Activated naive CD4-positive, alpha-beta T cell treated with anti-CD3 and anti-CD28 coated beads for 36 hours (primary cell): ENCODE data around the gene STK32B. TPM values are rescaled to one million over a fixed set of nuclear protein-coding genes. Genes with fewer than 3 reads are reported as not detected.

Experiments used
- CTCF ChIA-PET: fragments of 350-600 bp; sonication (Branson Sonifier 250); formaldehyde crosslinking; loops from one replicate; lab custom pipeline; 2021; ENCODE audit warnings: antibody characterized with exemption; lab: Charles Lee
- DNase-seq: peaks from one replicate; pipeline ENCODE4 v3.0.0-alpha.2; 2020
- H3K27ac Mint-ChIP-seq: one replicate; pipeline ENCODE4 v1.8.0; 2021; ENCODE audit warnings: mild to moderate bottlenecking, mixed read lengths
- H3K27me3 Mint-ChIP-seq: one replicate; pipeline ENCODE4 v1.8.0; 2021; ENCODE audit warnings: low read depth, mixed read lengths
- H3K36me3 Mint-ChIP-seq: one replicate; pipeline ENCODE4 v1.8.0; 2021; ENCODE audit warnings: low read depth, mixed read lengths
- H3K4me1 Mint-ChIP-seq: one replicate; pipeline ENCODE4 v1.8.0; 2021; ENCODE audit warnings: low read depth, mixed read lengths
- H3K4me3 Mint-ChIP-seq: one replicate; pipeline ENCODE4 v1.8.0; 2021; ENCODE audit warnings: mild to moderate bottlenecking, moderate library complexity, mixed read lengths
- H3K9me3 Mint-ChIP-seq: one replicate; pipeline ENCODE4 v1.8.0; 2021; ENCODE audit warnings: mixed read lengths
- intact Hi-C: fragments of 100-400 bp; cut with micrococcal nuclease; formaldehyde crosslinking; loops from one replicate; pipeline ENCODE4 v1.15.1; 2023
- total RNA-seq, 2 experiments: library from RNA; stranded (reverse); gene quantifications; one replicate each; pipeline ENCODE4 v1.2.3, GENCODE V29; 2021

Gene STK32B
- total RNA-seq, 2 experiments from 2014 or later: not detected

DNA sequence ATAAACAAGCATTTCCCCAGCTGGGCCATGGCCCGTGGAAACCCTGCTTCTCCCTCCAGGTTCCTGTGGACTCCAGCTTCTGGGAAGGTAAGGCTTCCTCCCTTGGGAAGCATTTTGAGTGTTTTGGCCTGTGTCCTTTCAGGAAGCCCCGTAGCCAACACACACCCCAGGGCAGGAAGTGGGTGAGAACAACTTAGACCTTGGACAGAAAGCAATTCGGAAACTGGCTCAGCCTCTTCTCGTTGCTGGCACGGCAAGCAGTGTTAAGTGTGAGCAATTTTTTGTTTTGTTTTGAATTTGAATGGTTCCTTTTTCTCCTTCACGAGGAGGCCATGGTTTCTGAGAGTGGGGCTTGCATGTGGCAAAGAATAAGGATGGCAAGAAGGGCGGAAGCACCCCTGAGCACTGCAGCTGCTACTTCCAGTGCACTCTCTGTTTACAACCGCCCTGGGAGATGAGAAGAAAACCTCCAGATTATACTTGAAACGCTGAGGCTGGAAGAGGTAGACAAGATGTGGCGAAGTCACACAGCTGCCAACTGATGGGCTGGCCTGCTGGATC lies 17.9 kb upstream of the STK32B start:
- no peak overlapping the region for H3K27ac Mint-ChIP-seq
- H3K36me3 Mint-ChIP-seq: no peaks in the 10 kb centered on the region
- no peaks in the 10 kb centered on the region for H3K9me3 Mint-ChIP-seq
- no peaks in the 10 kb centered on the region for H3K27me3 Mint-ChIP-seq
- DNase-seq: peak; percentile 5
- CTCF ChIA-PET: interaction anchor here (0.6 kb wide), 1 partner anchor 37 kb away, joined by 3 read pairs; no protein-coding TSS in a partner anchor
- no peak overlapping the region for H3K4me3 Mint-ChIP-seq
- peaks cover 8% of the 10 kb centered on the region for H3K4me1 Mint-ChIP-seq
- intact Hi-C loops: no loop called here

DNA sequence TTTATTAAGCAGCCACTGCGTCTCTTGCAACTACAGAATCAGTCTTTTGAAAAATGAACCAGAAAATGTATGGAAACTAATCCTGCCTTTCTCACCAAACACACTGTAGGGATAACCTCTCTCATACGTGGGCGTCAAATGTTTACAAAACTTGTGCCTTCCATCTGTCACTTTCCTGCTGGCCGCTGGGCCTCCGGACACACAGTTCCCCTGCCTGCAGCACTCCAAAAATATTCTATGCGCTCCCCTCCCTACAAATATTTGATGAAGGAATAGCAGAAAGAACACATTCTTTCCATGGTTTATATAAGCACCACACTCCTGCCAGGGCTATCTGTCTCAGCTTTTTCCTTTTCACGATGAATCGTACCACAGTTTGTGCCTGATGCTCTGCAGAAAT lies 17.1 kb upstream of the STK32B start:
- CTCF ChIA-PET: no interaction called here
- Mint-ChIP-seq H3K36me3 (no peaks in the 10 kb centered on the region), H3K27me3 (no peaks in the 10 kb centered on the region), H3K4me3 (no peak overlapping the region), H3K9me3 (no peaks in the 10 kb centered on the region), H3K4me1 (peaks cover 8% of the 10 kb centered on the region), H3K27ac (no peak overlapping the region)
- intact Hi-C loops: no loop called here
- DNase-seq: no peak

DNA sequence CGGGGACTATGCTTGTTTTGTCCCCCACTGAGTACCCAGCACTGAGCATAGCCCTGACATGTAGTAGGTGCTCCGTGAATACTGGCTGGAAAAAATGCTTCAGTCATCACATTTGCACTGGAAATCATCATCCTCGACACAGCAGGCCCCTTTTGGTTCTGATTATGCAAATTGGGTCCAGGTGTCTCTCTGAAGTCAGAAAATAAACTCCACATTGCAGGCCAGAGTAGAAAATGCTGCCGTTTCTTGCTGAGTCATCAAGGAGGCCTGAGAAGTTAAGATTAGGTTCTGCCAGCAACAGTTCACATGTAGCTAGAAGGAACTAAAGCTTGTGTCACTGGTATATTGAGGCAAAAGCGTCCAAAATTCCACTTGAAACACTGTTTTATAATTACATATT lies 15.0 kb upstream of the STK32B start:
- Mint-ChIP-seq H3K27me3 (peaks cover 2% of the 10 kb centered on the region), H3K4me3 (no peak overlapping the region), H3K36me3 (no peaks in the 10 kb centered on the region), H3K27ac (no peak overlapping the region), H3K4me1 (peaks cover 8% of the 10 kb centered on the region), H3K9me3 (no peaks in the 10 kb centered on the region)
- CTCF ChIA-PET: no interaction called here
- DNase-seq: no peak
- intact Hi-C loops: no loop called here

DNA sequence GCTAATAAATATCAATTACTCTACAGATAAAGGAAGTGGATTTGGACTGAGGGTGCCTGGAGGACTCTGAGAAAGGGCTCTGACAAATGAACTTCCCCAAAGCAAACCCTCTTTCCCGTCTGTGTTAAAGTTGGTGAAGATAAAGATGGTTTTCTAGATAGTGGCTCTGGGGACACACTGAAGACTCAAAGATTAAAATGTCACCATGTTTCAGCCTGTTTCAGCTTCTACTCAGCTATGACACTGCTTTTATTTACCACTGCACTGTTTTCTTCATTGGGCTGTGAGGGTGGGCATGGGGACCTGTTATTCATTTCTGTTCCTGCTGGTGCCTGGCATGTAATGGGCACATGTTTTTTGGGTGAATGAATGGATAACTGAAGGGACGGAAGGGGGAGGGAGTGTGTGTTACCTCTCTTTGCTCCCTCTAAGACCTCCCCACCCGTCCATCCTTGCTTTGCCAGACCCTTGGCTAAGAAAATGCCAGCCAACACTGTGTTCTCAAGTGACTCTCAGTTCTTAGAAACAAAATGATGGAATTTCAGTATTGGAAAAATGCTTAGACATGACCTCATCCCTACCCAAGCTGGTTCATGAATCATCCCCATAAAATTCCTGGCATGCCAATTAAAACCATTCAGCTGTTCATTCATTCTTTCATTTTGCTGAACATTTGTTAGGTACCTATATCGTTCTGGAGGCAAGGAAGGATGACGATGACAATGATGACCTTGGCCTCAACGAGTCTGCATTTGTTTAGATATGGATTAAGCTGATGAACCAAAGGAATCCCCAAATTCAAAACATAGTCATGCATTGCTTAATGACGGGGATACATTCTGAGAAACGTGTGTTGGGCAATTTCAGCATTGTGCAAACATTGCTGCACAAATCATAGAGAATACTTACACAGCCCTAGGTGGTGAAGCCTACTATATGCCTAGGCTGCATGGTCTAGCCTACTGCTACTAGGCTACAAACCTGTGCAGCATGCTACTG lies 13.4 kb upstream of the STK32B start:
- H3K4me1 Mint-ChIP-seq: peaks cover 8% of the 10 kb centered on the region
- H3K4me3 Mint-ChIP-seq: no peak overlapping the region
- no peaks in the 10 kb centered on the region for H3K36me3 Mint-ChIP-seq
- H3K9me3 Mint-ChIP-seq: no peaks in the 10 kb centered on the region
- H3K27me3 Mint-ChIP-seq: peaks cover 2% of the 10 kb centered on the region
- CTCF ChIA-PET: no interaction called here
- no peak overlapping the region for H3K27ac Mint-ChIP-seq
- intact Hi-C loops: no loop called here
- DNase-seq: no peak

DNA sequence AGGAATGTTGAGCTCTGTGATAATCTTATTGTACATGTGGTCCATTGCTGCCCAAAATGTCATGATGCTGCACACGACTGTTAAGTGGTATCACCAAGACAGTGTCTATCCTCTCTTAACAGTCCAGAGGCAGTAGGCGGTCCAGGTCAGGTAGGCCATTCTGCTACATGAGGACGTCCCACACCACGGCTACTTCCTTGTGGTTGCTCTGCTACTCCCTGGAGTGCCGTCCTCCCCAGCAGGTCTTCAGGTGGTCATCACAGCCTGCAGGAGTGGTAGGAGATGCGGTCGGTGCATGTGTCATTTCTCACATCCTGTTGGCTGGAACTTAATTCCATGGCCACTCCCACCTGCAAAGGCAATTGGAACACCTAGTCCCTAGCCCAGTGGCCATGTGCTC lies 11.5 kb upstream of the STK32B start:
- CTCF ChIA-PET: no interaction called here
- intact Hi-C loops: no loop called here
- Mint-ChIP-seq H3K9me3 (no peaks in the 10 kb centered on the region), H3K4me1 (no peaks in the 10 kb centered on the region), H3K27me3 (peaks cover 7% of the 10 kb centered on the region), H3K36me3 (no peaks in the 10 kb centered on the region), H3K27ac (no peak overlapping the region), H3K4me3 (no peak overlapping the region)
- DNase-seq: no peak

DNA sequence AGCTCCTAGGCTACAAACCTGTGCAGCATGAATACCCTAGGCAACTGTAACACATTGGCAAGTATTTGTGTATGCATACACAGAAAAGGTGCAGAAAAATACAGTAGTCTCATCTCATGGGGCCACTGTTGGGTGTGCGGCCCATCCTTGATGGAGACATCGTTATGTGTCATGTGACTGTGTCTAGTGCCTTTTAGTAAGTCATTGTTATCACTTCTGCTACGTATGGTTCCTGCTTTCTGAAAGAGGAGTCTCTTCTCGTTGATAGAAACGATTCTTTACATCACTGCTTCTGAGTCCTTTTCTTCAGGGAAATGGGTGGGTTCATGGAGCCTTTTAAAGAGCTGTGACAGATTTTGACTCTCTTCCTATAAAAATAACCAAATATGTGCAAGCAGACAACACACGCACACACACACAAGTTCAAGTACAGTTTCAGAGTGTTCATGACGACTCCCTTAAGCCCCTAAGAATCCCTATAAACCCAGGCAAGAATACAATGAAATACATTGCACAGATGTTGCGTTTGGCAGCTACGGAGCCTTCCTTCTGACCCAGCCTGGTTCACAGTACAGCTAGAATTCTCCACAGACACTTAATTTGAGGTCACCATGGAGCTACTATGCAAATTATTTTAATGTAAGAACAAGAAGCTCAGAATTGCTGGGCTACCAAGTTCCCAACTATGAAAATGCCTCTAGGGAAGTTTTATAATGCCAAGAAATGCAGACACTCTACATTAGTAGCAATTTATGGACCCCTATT lies 10.2 kb upstream of the STK32B start:
- intact Hi-C loops: no loop called here

DNA sequence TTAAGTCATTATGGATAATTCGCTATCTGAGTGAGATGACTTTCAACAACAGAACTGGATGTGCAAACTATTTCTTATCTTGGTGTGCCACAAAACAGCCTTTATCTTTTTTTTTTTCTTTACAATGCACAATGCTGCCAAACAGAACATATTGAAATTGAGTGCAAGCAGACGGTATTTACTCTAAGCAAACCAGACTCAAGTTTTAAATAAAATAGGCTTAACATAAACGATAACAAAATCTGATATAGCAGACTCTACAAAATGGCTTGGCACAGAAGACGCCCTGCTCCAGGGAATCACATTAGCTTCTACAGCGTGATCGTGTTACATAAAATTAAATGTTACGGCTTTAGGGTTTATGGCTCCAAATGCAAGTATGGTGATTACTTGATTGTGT lies 9.6 kb upstream of the STK32B start:
- Mint-ChIP-seq H3K9me3 (no peaks in the 10 kb centered on the region), H3K27me3 (peaks cover 19% of the 10 kb centered on the region), H3K4me1 (no peaks in the 10 kb centered on the region), H3K27ac (no peak overlapping the region), H3K4me3 (no peak overlapping the region), H3K36me3 (no peaks in the 10 kb centered on the region)
- intact Hi-C loops: no loop called here
- CTCF ChIA-PET: interaction anchor here (1.1 kb wide), 1 partner anchor 10 kb away, joined by 4 read pairs; no protein-coding TSS in a partner anchor
- DNase-seq: no peak

More for the DNA sequence above, 10.2 kb upstream of the STK32B start:
- Mint-ChIP-seq H3K27me3 (peaks cover 16% of the 10 kb centered on the region), H3K27ac (no peak overlapping the region), H3K4me3 (no peak overlapping the region), H3K9me3 (no peaks in the 10 kb centered on the region), H3K36me3 (no peaks in the 10 kb centered on the region), H3K4me1 (no peaks in the 10 kb centered on the region)
- no peak for DNase-seq
- CTCF ChIA-PET: interaction anchor here (1.1 kb wide), 1 partner anchor 9 kb away, joined by 4 read pairs; no protein-coding TSS in a partner anchor

DNA sequence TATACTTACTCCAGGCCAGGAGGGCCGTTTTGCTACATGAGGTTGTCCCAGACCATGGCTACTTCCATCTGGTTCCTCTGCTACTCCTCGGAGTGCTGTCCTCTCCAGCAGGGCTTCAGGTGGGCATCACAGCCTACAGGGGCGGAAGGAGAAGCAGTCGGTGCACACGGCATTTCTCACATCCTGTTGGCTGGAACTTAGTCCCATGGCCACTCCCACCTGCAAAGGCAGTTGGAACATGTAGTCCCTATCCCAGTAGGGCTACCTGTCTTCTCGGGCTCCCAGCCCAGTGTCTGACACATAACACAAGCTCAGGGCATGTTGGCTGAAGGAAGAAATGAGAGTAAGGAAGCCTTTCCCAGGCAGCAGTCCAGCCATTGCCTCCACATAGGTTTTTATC lies 7.7 kb upstream of the STK32B start:
- no peak for DNase-seq
- Mint-ChIP-seq H3K27ac (no peak overlapping the region), H3K4me3 (no peak overlapping the region), H3K27me3 (peaks cover 25% of the 10 kb centered on the region), H3K9me3 (no peaks in the 10 kb centered on the region), H3K4me1 (no peaks in the 10 kb centered on the region), H3K36me3 (no peaks in the 10 kb centered on the region)
- intact Hi-C loops: no loop called here
- CTCF ChIA-PET: no interaction called here

DNA sequence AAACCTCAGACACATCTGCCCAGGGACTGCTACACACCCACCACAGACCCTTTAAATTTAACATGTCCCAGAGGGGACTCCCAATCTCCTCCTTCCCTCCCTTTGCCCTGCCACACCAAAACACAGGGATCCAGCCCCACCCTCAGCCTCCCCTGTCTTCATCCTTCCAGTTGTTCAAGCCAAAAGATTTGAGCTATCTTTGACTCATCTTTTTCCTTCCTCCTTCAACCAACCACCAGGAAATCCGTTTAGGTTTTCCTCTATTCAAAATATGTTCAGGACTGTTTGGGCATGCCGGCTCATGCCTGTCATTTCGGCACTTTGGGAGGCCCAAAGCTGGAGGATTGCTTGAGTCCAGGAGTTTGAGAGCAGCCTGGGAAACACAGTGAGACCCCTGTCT lies 6.9 kb upstream of the STK32B start:
- intact Hi-C loops: no loop called here
- DNase-seq: no peak
- H3K4me3 Mint-ChIP-seq: no peak overlapping the region
- no peaks in the 10 kb centered on the region for H3K36me3 Mint-ChIP-seq
- H3K27ac Mint-ChIP-seq: no peak overlapping the region
- peaks cover 26% of the 10 kb centered on the region for H3K27me3 Mint-ChIP-seq
- no peaks in the 10 kb centered on the region for H3K4me1 Mint-ChIP-seq
- H3K9me3 Mint-ChIP-seq: no peaks in the 10 kb centered on the region
- CTCF ChIA-PET: no interaction called here

DNA sequence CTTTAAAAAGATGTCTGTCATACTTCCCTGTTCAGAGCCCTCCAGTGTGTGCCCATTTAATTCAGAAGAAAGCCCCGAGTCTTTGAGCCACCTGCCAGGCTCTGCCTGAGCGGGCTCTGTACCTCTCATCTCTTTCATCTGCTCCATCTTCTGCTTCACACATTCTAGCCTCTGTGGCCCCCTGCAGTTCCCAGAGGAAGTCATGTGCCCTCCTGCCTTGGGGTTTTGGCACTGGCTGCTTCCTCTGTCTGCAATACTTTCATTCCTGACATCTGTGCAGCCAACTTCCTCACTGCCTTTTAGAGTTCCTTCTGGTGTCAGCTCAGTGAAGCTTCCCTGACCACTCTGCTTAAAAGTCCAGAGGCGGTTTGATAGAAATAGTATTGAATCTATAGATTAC lies 6.2 kb upstream of the STK32B start:
- intact Hi-C loops: no loop called here
- Mint-ChIP-seq H3K36me3 (no peaks in the 10 kb centered on the region), H3K9me3 (no peaks in the 10 kb centered on the region), H3K4me1 (no peaks in the 10 kb centered on the region), H3K27me3 (peaks cover 29% of the 10 kb centered on the region), H3K27ac (no peak overlapping the region), H3K4me3 (no peak overlapping the region)
- DNase-seq: no peak
- CTCF ChIA-PET: no interaction called here

DNA sequence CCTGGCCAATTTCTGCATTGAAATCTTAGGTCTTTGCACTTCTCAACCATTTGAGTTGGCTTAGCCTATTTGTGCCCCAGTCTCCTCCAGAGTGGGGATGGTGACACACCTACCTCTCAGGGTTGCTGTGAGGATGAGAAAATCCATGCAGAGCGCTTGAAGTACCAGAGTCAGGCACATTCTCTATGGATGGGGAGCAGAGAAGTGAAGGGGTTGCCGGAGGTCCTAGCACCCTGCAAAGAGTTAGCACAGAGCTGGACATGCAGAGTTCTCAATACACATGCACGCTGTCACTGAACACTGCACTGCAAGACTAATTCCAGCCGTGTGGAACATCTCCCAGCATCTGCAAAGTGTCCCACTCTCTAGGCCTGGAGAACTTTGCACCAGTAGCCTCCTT lies 2.6 kb upstream of the STK32B start:
- H3K27ac Mint-ChIP-seq: no peak overlapping the region
- no peak for DNase-seq
- H3K4me1 Mint-ChIP-seq: peaks cover 8% of the 10 kb centered on the region
- CTCF ChIA-PET: interaction anchor here (0.6 to 0.7 kb wide), 2 partner anchors 350 to 561 kb away, joined by 3 read pairs; no protein-coding TSS in a partner anchor
- H3K9me3 Mint-ChIP-seq: no peaks in the 10 kb centered on the region
- no peaks in the 10 kb centered on the region for H3K36me3 Mint-ChIP-seq
- H3K4me3 Mint-ChIP-seq: no peak overlapping the region
- peaks cover 52% of the 10 kb centered on the region for H3K27me3 Mint-ChIP-seq
- intact Hi-C loops: no loop called here
